ENCODE results near the gene OR1K1. TPM values are rescaled to one million over a fixed set of nuclear protein-coding genes. Genes with fewer than 3 reads are reported as not detected.
"Not testable (repeated sequence)": the region's sequence is repeated elsewhere in the genome, so short reads cannot be mapped to it uniquely, and the experiment has no call there.

OR1K1 gene
- total RNA-seq, 1 donor from 2014 or later, result not detected

DNA sequence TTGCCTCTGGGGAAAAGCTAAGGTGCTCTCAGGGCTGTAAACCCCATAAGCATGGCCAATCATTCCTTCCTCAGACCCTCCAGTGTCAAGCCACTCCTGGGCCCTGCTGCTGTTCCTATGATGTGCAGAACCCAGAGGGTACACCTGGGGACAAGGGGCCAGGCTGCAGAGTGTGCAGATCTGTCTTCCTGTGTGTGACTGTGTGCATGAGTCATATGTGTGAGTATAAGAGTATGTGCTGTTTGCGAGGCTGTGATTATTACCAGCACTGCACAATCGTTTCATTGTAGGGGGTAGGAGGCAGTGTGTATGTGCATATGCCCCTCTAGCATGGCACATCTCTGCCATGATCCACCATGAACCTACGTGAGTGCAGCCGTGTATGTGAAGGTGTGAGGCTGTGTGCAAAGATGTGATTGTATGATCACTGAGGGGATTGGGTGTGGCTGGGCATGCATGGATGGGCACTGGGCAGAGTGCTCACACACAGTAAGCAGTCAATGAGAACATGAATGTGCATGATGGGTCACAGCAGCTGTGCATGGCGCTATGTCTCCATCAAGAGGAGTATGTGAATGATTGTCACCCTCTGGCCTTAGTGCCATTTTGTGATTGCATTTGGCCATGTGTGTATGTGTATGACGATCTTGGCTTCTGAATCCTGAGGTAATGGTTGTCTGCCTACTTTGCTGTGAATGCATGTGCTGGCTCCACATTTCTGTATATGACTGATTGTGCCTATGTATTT lies 2.4 kb upstream of the OR1K1 start:
- peaks cover 4% of the 10 kb centered on the region for H3K27me3 Mint-ChIP-seq (ENCODE audit: unreplicated experiment)
- no peaks in the 10 kb centered on the region for H3K36me3 Mint-ChIP-seq (ENCODE audit: unreplicated experiment)
- TF ChIP-seq, protein P1, sequence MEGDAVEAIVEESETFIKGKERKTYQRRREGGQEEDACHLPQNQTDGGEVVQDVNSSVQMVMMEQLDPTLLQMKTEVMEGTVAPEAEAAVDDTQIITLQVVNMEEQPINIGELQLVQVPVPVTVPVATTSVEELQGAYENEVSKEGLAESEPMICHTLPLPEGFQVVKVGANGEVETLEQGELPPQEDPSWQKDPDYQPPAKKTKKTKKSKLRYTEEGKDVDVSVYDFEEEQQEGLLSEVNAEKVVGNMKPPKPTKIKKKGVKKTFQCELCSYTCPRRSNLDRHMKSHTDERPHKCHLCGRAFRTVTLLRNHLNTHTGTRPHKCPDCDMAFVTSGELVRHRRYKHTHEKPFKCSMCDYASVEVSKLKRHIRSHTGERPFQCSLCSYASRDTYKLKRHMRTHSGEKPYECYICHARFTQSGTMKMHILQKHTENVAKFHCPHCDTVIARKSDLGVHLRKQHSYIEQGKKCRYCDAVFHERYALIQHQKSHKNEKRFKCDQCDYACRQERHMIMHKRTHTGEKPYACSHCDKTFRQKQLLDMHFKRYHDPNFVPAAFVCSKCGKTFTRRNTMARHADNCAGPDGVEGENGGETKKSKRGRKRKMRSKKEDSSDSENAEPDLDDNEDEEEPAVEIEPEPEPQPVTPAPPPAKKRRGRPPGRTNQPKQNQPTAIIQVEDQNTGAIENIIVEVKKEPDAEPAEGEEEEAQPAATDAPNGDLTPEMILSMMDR (IDR thresholded peaks at IDR 0.05; ENCODE audit: partially characterized antibody, unreplicated experiment), result no peak
- DNase-seq, result no peak
- H3K4me1 Mint-ChIP-seq (ENCODE audit: low read depth, unreplicated experiment), result no peaks in the 10 kb centered on the region
- no peak overlapping the region for H3K4me3 Mint-ChIP-seq (ENCODE audit: unreplicated experiment)
- H3K9me3 Mint-ChIP-seq (ENCODE audit: unreplicated experiment), result peaks cover 1% of the 10 kb centered on the region
- H3K27ac Mint-ChIP-seq (ENCODE audit: unreplicated experiment), result no peak overlapping the region

DNA sequence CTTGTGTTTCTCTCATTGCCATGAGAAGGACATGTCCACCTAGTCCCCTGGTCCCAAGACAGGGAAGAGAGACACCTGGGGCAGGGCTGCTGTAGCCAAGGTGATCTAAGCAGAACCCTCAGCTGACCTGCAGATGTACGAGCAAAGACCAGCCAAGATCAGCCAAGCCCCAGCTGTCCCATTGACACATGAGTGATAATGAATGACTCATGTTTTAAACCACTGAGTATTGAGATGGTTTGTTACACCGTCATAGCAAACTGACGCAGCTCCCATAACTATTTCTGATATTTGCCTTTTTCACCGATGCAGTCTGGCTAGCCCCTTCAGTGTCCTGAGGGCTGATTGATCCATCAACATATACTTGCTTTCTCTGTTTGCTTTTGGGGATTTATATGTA lies 6.7 kb downstream of the OR1K1 start:
- Mint-ChIP-seq H3K4me1 (ENCODE audit: low read depth, unreplicated experiment) (no peaks in the 10 kb centered on the region), H3K27ac (ENCODE audit: unreplicated experiment) (no peak overlapping the region), H3K4me3 (ENCODE audit: unreplicated experiment) (no peak overlapping the region), H3K36me3 (ENCODE audit: unreplicated experiment) (peaks cover 5% of the 10 kb centered on the region), H3K27me3 (ENCODE audit: unreplicated experiment) (no peaks in the 10 kb centered on the region), H3K9me3 (ENCODE audit: unreplicated experiment) (no peaks in the 10 kb centered on the region)
- DNase-seq, result no peak
- TF ChIP-seq, protein P1 (IDR thresholded peaks at IDR 0.05; ENCODE audit: partially characterized antibody, unreplicated experiment), result no peak

DNA sequence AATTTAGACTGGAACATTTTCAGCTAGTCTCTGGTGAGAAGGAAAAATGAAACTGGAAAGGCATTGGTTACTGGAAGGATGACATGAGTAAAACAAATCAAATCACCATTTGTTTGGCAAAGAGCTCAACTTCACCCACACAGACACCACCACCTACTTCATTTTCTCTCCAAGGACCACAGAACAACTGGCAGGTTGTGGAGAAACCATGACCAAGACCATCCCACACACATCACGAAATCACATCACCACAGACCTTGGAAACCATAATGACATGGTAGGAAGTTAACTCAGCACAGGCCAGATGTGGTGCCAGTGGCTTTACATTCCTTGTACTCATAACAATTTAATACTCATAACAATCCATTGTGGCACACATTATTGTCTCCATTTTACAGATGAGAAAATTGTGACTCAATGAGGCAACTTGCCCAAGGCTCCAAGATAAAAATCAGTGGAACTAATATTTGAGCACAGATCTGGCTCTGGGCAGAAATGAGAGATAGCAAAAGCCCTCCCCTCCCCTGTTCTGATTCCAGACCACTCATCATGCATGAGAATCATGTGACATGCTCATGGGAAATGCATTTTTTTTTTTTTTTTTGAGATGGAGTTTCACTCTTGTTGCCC lies 7.5 kb downstream of the OR1K1 start:
- DNase-seq, result no peak
- Mint-ChIP-seq H3K4me3 (ENCODE audit: unreplicated experiment) (no peak overlapping the region), H3K4me1 (ENCODE audit: low read depth, unreplicated experiment) (no peaks in the 10 kb centered on the region), H3K27me3 (ENCODE audit: unreplicated experiment) (no peaks in the 10 kb centered on the region), H3K36me3 (ENCODE audit: unreplicated experiment) (peaks cover 5% of the 10 kb centered on the region), H3K9me3 (ENCODE audit: unreplicated experiment) (no peaks in the 10 kb centered on the region), H3K27ac (ENCODE audit: unreplicated experiment) (no peak overlapping the region)
- TF ChIP-seq, protein P1 (IDR thresholded peaks at IDR 0.05; ENCODE audit: partially characterized antibody, unreplicated experiment), result no peak

DNA sequence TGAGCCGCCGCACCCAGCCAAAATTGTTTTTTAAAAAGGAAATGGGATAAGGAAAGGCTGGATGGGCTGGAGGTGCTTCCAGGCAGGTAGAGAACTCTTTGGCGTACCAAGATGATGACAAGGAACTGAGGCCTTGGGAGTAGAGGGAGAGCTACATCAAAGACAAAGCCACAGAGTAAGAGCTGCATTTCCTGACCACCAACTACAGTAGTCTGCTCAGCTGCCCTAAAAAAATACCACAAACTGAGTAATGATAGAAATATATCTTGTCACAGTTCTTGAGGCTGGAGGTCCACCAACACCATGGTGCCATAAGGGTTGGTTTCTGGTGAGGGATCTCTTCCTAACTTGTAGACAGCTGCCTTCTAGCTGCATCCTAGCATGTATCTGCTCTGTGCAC lies 8.2 kb downstream of the OR1K1 start:
- Mint-ChIP-seq H3K4me1 (ENCODE audit: low read depth, unreplicated experiment) (no peaks in the 10 kb centered on the region), H3K9me3 (ENCODE audit: unreplicated experiment) (no peaks in the 10 kb centered on the region), H3K27ac (ENCODE audit: unreplicated experiment) (no peak overlapping the region), H3K36me3 (ENCODE audit: unreplicated experiment) (peaks cover 5% of the 10 kb centered on the region), H3K27me3 (ENCODE audit: unreplicated experiment) (no peaks in the 10 kb centered on the region), H3K4me3 (ENCODE audit: unreplicated experiment) (no peak overlapping the region)
- DNase-seq, result no peak
- TF ChIP-seq, protein P1 (IDR thresholded peaks at IDR 0.05; ENCODE audit: partially characterized antibody, unreplicated experiment), result no peak

DNA sequence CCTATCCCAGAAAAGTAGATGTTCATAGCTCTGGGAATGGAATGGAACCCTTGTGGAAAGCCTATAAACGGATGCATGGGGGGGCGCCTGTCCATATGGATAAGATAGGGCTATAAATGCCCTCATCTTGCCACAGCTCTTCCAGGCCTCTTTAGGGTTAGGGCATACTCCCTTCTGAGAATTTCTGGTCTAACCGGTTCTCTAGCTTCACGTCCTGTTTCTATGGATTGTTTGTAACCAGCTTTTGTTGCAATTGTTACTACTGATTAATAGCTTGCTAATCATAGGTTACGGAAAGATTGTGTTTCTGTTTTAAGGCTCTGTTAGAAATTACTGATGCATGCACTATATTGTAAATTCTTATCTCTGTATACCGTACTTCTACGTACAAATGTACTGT lies 9.3 kb downstream of the OR1K1 start:
- not testable (repeated sequence) for H3K9me3 Mint-ChIP-seq (ENCODE audit: unreplicated experiment); DNase-seq; H3K27ac Mint-ChIP-seq (ENCODE audit: unreplicated experiment); H3K4me3 Mint-ChIP-seq (ENCODE audit: unreplicated experiment); H3K27me3 Mint-ChIP-seq (ENCODE audit: unreplicated experiment); H3K4me1 Mint-ChIP-seq (ENCODE audit: low read depth, unreplicated experiment); H3K36me3 Mint-ChIP-seq (ENCODE audit: unreplicated experiment)

Data from glutamatergic neuron (in vitro differentiated cells).